ENCODE results near the gene NDUFV2.
"Not testable (repeated sequence)": the region's sequence is repeated elsewhere in the genome, so short reads cannot be mapped to it uniquely, and the experiment has no call there.

NDUFV2 gene

GRCh38 chr18:9102508-9103375 is at the start of gene NDUFV2:
Gene NDUFV2, plus strand, starts transcription at chr18:9102699. Its CDS starts 45 bp downstream, at chr18:9102744.
- DNase-seq: peak; percentile 96

DNA sequence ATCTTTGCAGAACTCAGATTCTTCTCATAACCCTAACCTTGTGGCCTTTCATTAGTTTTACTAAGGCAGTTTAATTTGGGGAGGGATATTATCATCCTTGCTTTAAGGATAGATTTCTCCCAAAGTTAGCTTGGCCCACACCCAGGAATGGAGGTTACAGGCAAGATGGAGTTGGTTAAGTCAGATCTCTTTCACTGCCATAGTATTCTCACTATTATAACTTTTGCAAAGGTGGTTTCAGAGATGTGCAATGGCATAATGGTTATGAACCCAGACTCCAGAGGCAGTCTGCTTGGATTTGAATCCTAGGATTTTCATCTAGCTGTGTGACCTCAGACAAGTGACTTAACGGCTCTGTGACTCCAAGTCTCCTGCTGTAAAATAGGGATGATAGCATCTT is 48.7 kb upstream of the NDUFV2 start:
- no peak for DNase-seq

DNA sequence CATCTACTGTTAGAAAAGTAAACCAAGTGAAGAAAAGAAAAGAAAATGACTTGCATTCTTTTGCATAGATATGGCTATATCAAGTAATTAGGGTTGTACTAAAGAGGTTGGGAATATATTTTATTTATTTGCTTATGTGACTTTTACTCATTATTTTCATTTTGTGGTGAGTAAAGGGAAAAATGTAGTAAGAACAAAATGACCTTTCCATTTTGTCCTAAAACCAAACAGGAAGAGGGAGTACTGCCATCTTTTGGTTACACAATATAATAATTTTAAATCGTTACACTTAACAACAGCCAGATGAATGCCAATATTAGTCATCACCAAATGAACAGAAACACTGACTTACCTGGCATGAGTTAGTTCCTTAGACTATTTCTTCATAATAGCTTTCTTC is 47.3 kb upstream of the NDUFV2 start:
- DNase-seq: peak; percentile 9

DNA sequence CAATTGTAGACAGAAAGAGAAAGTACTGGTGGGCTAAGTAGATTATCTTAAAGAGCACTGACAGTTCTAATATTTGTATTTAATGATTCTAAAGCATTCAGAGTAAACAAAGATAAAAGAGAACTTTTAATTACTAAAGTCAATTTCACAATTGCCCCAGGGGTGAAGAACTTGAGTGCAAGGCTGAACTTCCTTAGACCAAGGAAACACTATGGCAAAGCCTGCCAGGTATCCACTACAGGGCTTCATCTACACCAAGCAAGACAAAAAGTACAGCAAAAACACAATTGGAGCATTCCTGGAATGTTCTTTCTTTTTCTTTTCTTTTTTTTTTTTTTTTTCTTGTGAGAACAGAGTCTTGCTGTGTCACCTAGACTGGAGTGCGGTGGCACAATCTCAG is 46.9 kb upstream of the NDUFV2 start:
- DNase-seq: no peak

DNA sequence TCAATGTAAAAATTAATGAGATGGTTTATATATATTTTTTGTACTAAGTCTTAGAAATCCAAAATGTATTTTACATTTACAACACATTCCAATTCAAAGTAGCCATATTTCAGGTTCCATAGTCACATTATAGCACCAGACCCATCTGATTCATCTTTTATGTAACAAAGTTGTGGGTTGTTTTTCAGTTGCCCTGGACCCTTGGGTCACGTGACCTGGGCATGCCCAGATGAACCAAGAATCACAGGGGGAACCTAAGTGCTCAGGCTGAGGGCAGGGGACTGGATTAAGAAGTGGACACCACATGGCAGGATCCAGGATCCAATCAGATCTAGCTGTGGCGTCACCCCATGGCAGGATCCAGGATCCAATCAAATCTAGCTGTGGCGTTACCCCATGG is 44.9 kb upstream of the NDUFV2 start:
- DNase-seq: no peak

DNA sequence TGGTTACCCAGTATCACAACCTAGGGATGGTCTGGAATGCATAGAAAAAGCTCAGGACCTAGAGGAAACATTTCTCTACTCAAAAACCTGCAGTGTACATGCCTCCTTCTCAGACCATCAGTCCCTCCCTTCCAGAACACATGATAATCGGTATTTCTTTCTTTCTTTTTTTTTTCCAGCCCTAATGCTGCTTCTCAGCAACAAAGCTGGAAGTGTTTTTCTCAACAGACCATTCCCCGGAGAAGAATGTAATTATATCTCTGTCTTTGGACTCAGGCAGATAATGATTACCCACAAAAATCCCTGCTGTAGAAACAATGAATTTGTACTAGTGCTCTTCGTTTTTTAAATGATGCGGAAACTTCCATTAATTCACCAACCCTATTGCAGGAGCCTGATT is 44.1 kb upstream of the NDUFV2 start:
- DNase-seq: no peak

DNA sequence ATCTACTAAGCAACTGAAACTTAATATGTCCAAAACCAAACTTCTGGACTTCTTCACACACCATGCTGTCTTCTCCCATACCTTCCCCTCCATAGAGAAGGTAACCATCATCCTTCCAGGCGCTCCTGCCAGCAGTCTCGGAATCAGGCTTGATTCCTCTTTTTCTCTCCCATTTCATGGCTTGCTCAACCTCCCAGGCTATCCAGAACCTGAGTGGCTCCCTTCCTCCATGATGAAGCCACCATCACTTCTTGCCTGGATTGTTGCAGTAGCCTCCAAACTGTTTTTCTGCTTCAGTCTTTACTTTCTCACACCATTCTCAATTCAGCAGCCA is 40.1 kb upstream of the NDUFV2 start:
- DNase-seq: no peak

DNA sequence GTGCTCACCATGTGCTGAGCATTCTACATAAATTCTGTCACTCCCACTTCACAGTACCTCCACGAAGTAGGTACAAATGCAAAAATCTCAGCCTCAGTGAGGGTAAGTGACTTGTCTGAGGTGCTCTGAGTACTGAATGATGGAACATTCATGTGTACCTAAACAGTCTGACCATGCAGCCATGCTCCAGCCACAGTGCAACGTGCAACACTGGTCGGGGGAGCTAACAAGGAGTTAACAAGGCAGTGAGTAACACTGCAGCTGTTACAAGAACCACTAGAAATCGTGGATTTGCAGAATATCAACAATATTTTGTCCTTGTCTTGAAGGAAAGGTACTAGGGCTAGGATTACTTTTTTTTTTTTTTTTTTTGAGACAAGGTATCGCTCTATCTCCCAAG is 36.6 kb upstream of the NDUFV2 start:
- DNase-seq: no peak

DNA sequence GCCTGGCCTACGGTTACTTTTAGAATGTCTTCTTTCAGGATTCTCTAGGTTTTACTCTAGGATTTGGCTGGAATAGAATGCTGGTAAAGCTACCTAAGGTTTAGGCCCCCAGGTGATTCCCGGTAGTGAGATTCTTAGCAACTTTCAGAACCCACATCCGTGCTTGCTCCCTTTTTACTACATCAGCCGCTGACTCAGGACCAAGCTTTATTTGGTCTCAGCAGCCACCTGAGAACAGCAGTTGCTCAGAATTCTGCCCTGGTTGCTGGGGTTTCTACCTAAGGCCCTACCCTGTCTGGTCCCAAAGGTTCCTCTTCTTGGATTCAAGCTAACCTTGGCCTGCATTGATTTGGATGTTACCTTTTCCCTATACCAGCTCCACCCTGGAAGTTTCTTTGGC is 36.1 kb upstream of the NDUFV2 start:
- DNase-seq: peak; percentile 24

GRCh38 chr18:9066817-9067306 is 35.6 kb upstream of the NDUFV2 start:
- DNase-seq: peak; percentile 18

- DNase-seq: no peak
These were observed 34.7 kb upstream of the NDUFV2 start for GRCh38 chr18:9067823-9068222.

DNA sequence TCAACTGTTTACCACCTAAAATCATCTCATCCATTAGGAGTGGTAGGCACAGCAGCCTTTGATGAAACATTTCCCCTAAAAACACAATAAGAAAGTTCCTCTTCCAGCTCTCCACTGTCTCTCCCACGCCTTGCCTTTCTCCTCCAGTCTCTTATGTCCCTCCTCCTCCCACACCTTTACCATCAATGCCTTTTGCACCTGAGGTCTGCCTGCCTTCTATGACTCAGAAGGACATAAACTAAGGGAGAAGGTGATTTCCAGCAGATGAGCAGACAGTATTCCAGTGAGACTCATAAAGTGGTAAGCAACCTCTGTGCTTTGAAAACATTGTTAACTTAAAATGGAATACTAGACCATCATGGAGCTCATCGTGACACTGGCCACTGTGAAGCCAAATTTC is 34.2 kb upstream of the NDUFV2 start:
- no peak for DNase-seq

GRCh38 chr18:9069601-9070000 is 32.9 kb upstream of the NDUFV2 start:
- DNase-seq: no peak

GRCh38 chr18:9070212-9070611 is 32.3 kb upstream of the NDUFV2 start:
- no peak for DNase-seq

GRCh38 chr18:9079818-9080528 is 22.5 kb upstream of the NDUFV2 start:
- DNase-seq: no peak

DNA sequence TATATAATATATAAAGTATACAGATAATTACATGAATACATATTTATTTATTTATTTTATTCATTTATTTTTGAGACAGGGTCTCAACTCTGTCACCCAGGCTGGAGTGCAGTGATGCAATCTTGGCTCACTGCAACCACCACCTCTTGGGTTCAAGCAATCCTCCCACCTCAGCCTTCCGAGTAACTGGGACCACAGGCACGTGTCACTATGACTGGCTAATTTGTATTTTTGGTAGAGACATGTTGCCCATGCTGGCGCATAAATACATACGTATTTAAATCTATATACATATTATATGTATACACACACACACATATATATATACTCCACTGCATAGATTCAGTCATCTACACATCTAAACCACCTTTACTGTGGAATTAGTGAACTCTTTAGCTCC is 20.6 kb upstream of the NDUFV2 start:
- DNase-seq: peak; percentile 56

GRCh38 chr18:9082711-9083510 is 19.6 kb upstream of the NDUFV2 start:
- DNase-seq: peak; percentile 84

DNA sequence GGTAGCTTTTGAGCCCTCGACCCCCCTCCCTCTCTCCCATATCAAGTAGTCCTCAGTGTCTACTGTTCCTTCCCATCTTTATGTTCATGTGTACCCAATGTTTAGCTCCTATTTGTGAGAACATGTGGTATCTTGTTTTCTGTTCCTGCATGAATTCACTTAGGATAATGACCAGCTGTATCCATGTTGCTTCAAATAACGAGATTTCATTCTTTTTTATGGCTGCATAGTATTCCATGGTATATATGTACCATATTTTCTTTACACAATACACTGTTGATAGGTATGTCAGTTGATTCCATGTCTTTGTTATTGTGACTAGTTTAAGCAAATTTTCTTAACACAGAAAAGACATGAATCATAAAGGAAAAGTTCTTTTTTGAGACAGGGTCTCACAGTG is 16.5 kb upstream of the NDUFV2 start:
- DNase-seq: no peak

DNA sequence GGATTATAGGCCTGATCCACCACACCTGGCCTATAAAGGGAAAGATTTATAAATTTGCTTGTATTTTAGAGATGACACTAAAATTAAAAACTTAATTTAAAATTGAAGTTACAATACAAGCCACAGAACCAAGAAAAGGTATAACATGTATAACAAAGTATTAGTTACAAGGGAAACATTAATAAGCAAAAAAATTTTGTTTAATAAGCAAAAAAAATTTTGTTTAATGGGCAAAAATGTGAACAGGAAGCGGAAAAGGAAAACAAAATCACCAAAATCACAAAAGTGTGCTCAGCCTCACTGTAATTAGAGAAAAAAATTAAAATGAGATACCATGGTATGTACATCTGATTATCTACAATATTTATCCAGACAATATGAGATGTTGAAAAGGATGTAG is 15.9 kb upstream of the NDUFV2 start:
- no peak for DNase-seq

GRCh38 chr18:9087144-9087543 is 15.4 kb upstream of the NDUFV2 start:
- DNase-seq: no peak

- no peak for DNase-seq
These were observed 14.2 kb upstream of the NDUFV2 start for GRCh38 chr18:9088252-9088651.

GRCh38 chr18:9088727-9089126 is 13.8 kb upstream of the NDUFV2 start:
- not testable (repeated sequence) for DNase-seq

DNA sequence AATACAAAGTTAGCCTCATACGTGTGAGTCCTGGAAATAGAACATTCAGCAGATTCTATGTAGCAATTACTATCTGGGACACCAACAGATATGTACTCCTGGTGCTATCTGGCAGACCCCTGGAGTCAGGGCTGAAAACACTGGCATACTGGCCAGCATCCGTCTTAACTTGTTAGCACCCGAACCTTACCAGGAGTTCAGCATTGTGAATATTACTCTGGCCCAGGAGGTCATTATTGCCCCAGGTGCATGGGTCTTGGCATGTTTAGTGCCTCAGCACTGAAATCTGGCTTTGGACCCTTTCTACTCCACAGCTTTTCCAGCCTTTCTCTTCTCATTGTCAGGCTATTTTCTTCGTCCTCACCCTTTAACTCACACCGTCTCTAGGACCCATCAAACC is 11.9 kb upstream of the NDUFV2 start:
- DNase-seq: no peak

All from CD4-positive, alpha-beta T cell treated with Interleukin-4 for 4 hours (primary cell).